Esophagus squamous epithelium (tissue), 4 donors: ENCODE measurements around the gene LAPTM5.
A peak's percentile ranks its signal among the peaks of the same experiment; 100 is the strongest.

Experiments
- POLR2A ChIP-seq, 4 donors: fragments of 450-650 bp; IDR thresholded peaks; one replicate each; pipeline ENCODE4 v1.6.1; 2017; ENCODE audit warnings: antibody characterized with exemption in 4 of 4, mild to moderate bottlenecking in 4 of 4, moderate library complexity in 3 of 4
- TF ChIP-seq, protein P1 (sequence below), 6 experiments: fragments of 450-650 bp in 4 of 6; fragments of 200-600 bp in 2 of 6; sonication (generic) in 2 of 6; IDR thresholded peaks; one replicate each; pipeline ENCODE4 v1.5.1; 2016 to 2019; ENCODE audit warnings: antibody characterized with exemption in 6 of 6, mild to moderate bottlenecking in 4 of 6, moderate library complexity in 4 of 6

DNA sequence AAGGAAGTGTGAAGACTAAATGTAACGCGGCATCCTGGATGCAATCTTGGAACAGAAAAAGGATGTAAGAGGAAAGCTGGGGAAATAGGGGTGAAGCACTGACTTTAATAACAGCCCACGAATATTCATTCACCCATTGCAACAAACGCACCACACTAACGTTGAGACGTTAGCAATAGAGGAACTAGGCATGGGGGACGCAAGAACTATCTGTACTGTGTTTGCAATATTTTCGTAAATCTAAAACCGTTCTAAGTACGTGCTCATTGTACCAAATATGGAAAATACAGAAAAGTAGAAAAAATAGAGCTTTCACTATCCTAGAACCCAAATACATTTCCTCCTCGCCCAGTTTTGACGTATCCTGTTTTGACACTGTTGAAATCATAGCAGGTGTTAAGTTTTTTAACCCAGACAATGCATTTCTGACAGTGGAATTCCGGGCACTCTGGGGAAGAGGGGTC, 3.9 kb downstream of the LAPTM5 start:
- TF ChIP-seq, protein P1, sequence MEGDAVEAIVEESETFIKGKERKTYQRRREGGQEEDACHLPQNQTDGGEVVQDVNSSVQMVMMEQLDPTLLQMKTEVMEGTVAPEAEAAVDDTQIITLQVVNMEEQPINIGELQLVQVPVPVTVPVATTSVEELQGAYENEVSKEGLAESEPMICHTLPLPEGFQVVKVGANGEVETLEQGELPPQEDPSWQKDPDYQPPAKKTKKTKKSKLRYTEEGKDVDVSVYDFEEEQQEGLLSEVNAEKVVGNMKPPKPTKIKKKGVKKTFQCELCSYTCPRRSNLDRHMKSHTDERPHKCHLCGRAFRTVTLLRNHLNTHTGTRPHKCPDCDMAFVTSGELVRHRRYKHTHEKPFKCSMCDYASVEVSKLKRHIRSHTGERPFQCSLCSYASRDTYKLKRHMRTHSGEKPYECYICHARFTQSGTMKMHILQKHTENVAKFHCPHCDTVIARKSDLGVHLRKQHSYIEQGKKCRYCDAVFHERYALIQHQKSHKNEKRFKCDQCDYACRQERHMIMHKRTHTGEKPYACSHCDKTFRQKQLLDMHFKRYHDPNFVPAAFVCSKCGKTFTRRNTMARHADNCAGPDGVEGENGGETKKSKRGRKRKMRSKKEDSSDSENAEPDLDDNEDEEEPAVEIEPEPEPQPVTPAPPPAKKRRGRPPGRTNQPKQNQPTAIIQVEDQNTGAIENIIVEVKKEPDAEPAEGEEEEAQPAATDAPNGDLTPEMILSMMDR (IDR thresholded peaks at IDR 0.05) = no peak
- TF ChIP-seq POLR2A (IDR thresholded peaks at IDR 0.05) = peak in 1 of 4 donors; percentile 59
